B cell (primary cell): Measurements from ENCODE around the gene SLCO3A1. TPM values are rescaled to one million over a fixed set of nuclear protein-coding genes. Genes with fewer than 3 reads are reported as not detected.

Experiments used
- ATAC-seq: fragments of 200-7000 bp; cut with Tn5 transposase; one replicate; pipeline ENCODE4 v1.10.0; 2021; ENCODE audit warnings: low read depth, mild to moderate bottlenecking, moderate number of reproducible peaks, moderate library complexity
- CTCF ChIA-PET: fragments of 350-600 bp; sonication (Branson Sonifier 250); formaldehyde crosslinking; loops from one replicate; lab custom pipeline; 2021; ENCODE audit warnings: antibody characterized with exemption, inconsistent platforms; lab: Charles Lee
- POLR2A ChIA-PET: fragments of 350-600 bp; sonication (Branson Sonifier 250); formaldehyde crosslinking; loops from one replicate; lab custom pipeline; 2021; ENCODE audit warnings: antibody characterized with exemption; lab: Charles Lee
- DNase-seq: peaks from one replicate; pipeline ENCODE4 v3.0.0; 2013
- H2AFZ ChIP-seq: 2 replicates; pipeline ENCODE4 v1.6.1; 2012; ENCODE audit warnings: mild to moderate bottlenecking, low read depth, low read length; ENCODE audit not compliant: insufficient read depth, poor library complexity, severe bottlenecking
- H3K27ac ChIP-seq, 2 donors: 1 replicate in 1 of 2; 2 replicates in 1 of 2; pipeline ENCODE4 v1.5.1; 2012 to 2013; ENCODE audit warnings: low read length in 2 of 2, mild to moderate bottlenecking in 2 of 2, moderate library complexity in 1 of 2
- H3K27me3 ChIP-seq, 4 experiments: fragments of 200-600 bp in 1 of 4; sonication (generic) in 1 of 4; replicated peaks in 1 of 4; 1 replicate in 2 of 4; 2 replicates in 2 of 4; pipeline versions ENCODE4 v1.6.1 to v1.7.0; 2013 to 2016; ENCODE audit warnings: low read length in 3 of 4, mild to moderate bottlenecking in 2 of 4, mixed read lengths in 1 of 4, moderate library complexity in 1 of 4; ENCODE audit not compliant: insufficient read depth in 4 of 4, control insufficient read depth in 3 of 4; ENCODE audit errors: control extremely low read depth in 1 of 4
- H3K36me3 ChIP-seq, 2 experiments: replicated peaks in 1 of 2; 1 replicate in 1 of 2; 2 replicates in 1 of 2; pipeline versions ENCODE4 v1.6.1 to v1.7.1; 2013; ENCODE audit warnings: low read length in 1 of 2; ENCODE audit not compliant: insufficient read depth in 2 of 2, control insufficient read depth in 1 of 2; ENCODE audit errors: control extremely low read depth in 1 of 2, extremely low read depth in 1 of 2
- H3K4me1 ChIP-seq, 2 donors: fragments of 200-600 bp in 1 of 2; sonication (generic) in 1 of 2; 1 replicate in 1 of 2; 2 replicates in 1 of 2; pipeline versions ENCODE4 v1.5.1 to v1.6.1; 2013 to 2017; ENCODE audit warnings: low read length in 2 of 2; ENCODE audit not compliant: control insufficient read depth in 2 of 2, insufficient read depth in 2 of 2
- H3K4me2 ChIP-seq: replicated peaks from 2 replicates; pipeline ENCODE3; 2012; ENCODE audit warnings: mild to moderate bottlenecking, low read depth, low read length; ENCODE audit not compliant: poor library complexity, severe bottlenecking
- H3K4me3 ChIP-seq, 5 experiments: fragments of 200-600 bp in 1 of 5; sonication (generic) in 1 of 5; 1 replicate in 3 of 5; 2 replicates in 2 of 5; pipeline versions ENCODE4 v1.5.1 to v1.7.0; 2011 to 2016; ENCODE audit warnings: low read length in 4 of 5, mild to moderate bottlenecking in 4 of 5, low read depth in 2 of 5, control low read depth in 1 of 5, moderate library complexity in 1 of 5; ENCODE audit not compliant: insufficient read depth in 1 of 5; ENCODE audit errors: control extremely low read depth in 1 of 5, extremely low read depth in 1 of 5
- H3K79me2 ChIP-seq: fragments of 200-600 bp; sonication (generic); one replicate; pipeline ENCODE4 v1.6.0; 2016; ENCODE audit warnings: low read length; ENCODE audit not compliant: control insufficient read depth, insufficient read depth
- H3K9ac ChIP-seq: fragments of 200-600 bp; sonication (generic); 2 replicates; pipeline ENCODE4 v1.6.1; 2017; ENCODE audit warnings: mild to moderate bottlenecking, low read length, moderate library complexity
- H3K9me3 ChIP-seq, 3 donors: one replicate each; pipeline versions ENCODE4 v1.6.1 to v1.7.1; 2013; ENCODE audit warnings: low read length in 2 of 3; ENCODE audit not compliant: control insufficient read depth in 2 of 3, insufficient read depth in 1 of 3; ENCODE audit errors: control extremely low read depth in 1 of 3
- H4K20me1 ChIP-seq: 2 replicates; pipeline ENCODE4 v1.6.0; 2012; ENCODE audit warnings: mild to moderate bottlenecking, low read length; ENCODE audit not compliant: insufficient read depth, control insufficient read depth, poor library complexity, severe bottlenecking
- H3K27ac Mint-ChIP-seq: one replicate; pipeline ENCODE4 v1.8.0; 2021; ENCODE audit warnings: mixed read lengths
- H3K27me3 Mint-ChIP-seq: one replicate; pipeline ENCODE4 v1.8.0; 2021; ENCODE audit warnings: mixed read lengths
- H3K4me1 Mint-ChIP-seq: one replicate; pipeline ENCODE4 v1.8.0; 2021; ENCODE audit warnings: mixed read lengths
- H3K4me3 Mint-ChIP-seq: one replicate; pipeline ENCODE4 v1.8.0; 2021; ENCODE audit warnings: mixed read lengths
- H3K9me3 Mint-ChIP-seq: one replicate; pipeline ENCODE4 v1.8.0; 2022; ENCODE audit warnings: mixed read lengths; ENCODE audit not compliant: insufficient read depth
- CTCF ChIP-seq: fragments of 200-600 bp; IDR thresholded peaks from one replicate; pipeline ENCODE4 v1.8.0; 2022; ENCODE audit warnings: antibody characterized with exemption, mild to moderate bottlenecking
- EZH2 ChIP-seq: IDR thresholded peaks from 2 replicates; pipeline ENCODE4 v1.6.1; 2012; ENCODE audit warnings: borderline replicate concordance, low read depth, mild to moderate bottlenecking, moderate library complexity, low read length; ENCODE audit not compliant: insufficient read depth, poor library complexity, severe bottlenecking
- WGBS: methylation state at CpG from one replicate; pipeline ENCODE4 v1.1.5; 2013; ENCODE audit warnings: missing lambda C conversion rate; ENCODE audit not compliant: insufficient coverage; 5-methylcytosine and 5-hydroxymethylcytosine counted together
- intact Hi-C: fragments of 100-400 bp; cut with micrococcal nuclease; formaldehyde crosslinking; loops from one replicate; pipeline ENCODE4 v1.10.0; 2022
- polyA plus RNA-seq: library from polyadenylated mRNA; depleted of rRNA; stranded (reverse); fragments of >200 nt; gene quantifications from 2 replicates; pipeline ENCODE4 v1.2.3, GENCODE V29; 2012
- total RNA-seq, 2 donors: library from RNA; stranded (reverse); fragments of 120-200 nt in 1 of 2; gene quantifications; 1 replicate in 1 of 2; 2 replicates in 1 of 2; pipeline versions ENCODE4 v1.2.3 to v1.2.4, GENCODE V29; 2013 to 2022

SLCO3A1 gene
- total and polyA plus RNA-seq, 2 donors (not counting 1 experiment from before 2014, with no cell fraction given) = 0.99 to 2.3 TPM

GRCh38 chr15:92074101-92074500 is 220.6 kb downstream of the SLCO3A1 start:
- Histone ChIP-seq H3K27ac (no peak overlapping the region), H3K9me3 (peaks cover 0 to 2% (median 0%) of the 10 kb centered on the region in 3 donors), H3K4me2 (no peak overlapping the region), H3K79me2 (no peaks in the 10 kb centered on the region), H3K36me3 (no peaks in the 10 kb centered on the region), H3K9ac (no peak overlapping the region), H4K20me1 (no peaks in the 10 kb centered on the region), H2AFZ (no peak overlapping the region), H3K4me1 (peaks cover 4 to 9% of the 10 kb centered on the region in 2 donors), H3K4me3 (no peak overlapping the region), H3K27me3 (peaks cover 0 to 2% (median 0%) of the 10 kb centered on the region in 4 experiments)
- no peak for TF ChIP-seq EZH2
- TF ChIP-seq CTCF = no peak
- ChIA-PET CTCF (no interaction called here), POLR2A (no interaction called here)
- Mint-ChIP-seq H3K27ac (no peak overlapping the region), H3K9me3 (no peaks in the 10 kb centered on the region), H3K4me3 (no peak overlapping the region), H3K4me1 (peaks cover 13% of the 10 kb centered on the region), H3K27me3 (peaks cover 11% of the 10 kb centered on the region)
- ATAC-seq (no peak), DNase-seq (no peak)
- 71% methylated on average over 4 of the region's 4 CpGs for WGBS
- intact Hi-C loops = no loop called here

- Histone ChIP-seq H3K9ac (no peak overlapping the region), H3K4me3 (no peak overlapping the region), H4K20me1 (no peaks in the 10 kb centered on the region), H3K79me2 (no peaks in the 10 kb centered on the region), H3K27me3 (peaks cover 0 to 2% (median 0%) of the 10 kb centered on the region in 4 experiments), H2AFZ (no peak overlapping the region), H3K4me2 (no peak overlapping the region), H3K27ac (no peak overlapping the region), H3K9me3 (peaks cover 0 to under 1% (median 0%) of the 10 kb centered on the region in 3 donors), H3K4me1 (peaks cover 4 to 6% of the 10 kb centered on the region in 2 donors), H3K36me3 (no peaks in the 10 kb centered on the region)
- H3K4me3 Mint-ChIP-seq = no peak overlapping the region
- ChIA-PET CTCF (no interaction called here), POLR2A (no interaction called here)
- 15% methylated on average over 4 of the region's 5 CpGs for WGBS
- TF ChIP-seq EZH2 (no peak), CTCF (no peak)
- H3K27me3 Mint-ChIP-seq = peaks cover 11% of the 10 kb centered on the region
- peaks cover 10% of the 10 kb centered on the region for H3K4me1 Mint-ChIP-seq
- no peaks in the 10 kb centered on the region for H3K9me3 Mint-ChIP-seq
- ATAC-seq = no peak
- intact Hi-C loops = no loop called here
- H3K27ac Mint-ChIP-seq = no peak overlapping the region
- DNase-seq = no peak
Measured at GRCh38 chr15:92074646-92075045, 221.1 kb downstream of the SLCO3A1 start.
